SK-N-SH treated with all-trans-retinoic acid at 6 μM for 48 hours (cell line): ENCODE results near the gene RHCG.

ENCODE experiments used
- ATAC-seq: fragments of 200-7000 bp; cut with Tn5 transposase; 3 replicates; pipeline ENCODE4 v1.9.1; 2020; ENCODE audit warnings: mild to moderate bottlenecking, moderate library complexity
- ARNTL ChIP-seq: fragments of 450-650 bp; formaldehyde crosslinking; IDR thresholded peaks from 2 replicates; pipeline ENCODE4 v1.5.0; 2020; ENCODE audit warnings: low read depth, mild to moderate bottlenecking, moderate library complexity, borderline replicate concordance
- BACH2 ChIP-seq: fragments of 250-450 bp; sonication (Bioruptor Pico); IDR thresholded peaks from 2 replicates; pipeline ENCODE4 v1.9.0; 2021; ENCODE audit warnings: mild to moderate bottlenecking, borderline replicate concordance
- CREB5 ChIP-seq: fragments of 250-450 bp; sonication (Bioruptor Pico); IDR thresholded peaks from 2 replicates; pipeline ENCODE4 v1.5.1; 2020; ENCODE audit warnings: low read depth, mild to moderate bottlenecking, moderate library complexity
- CSDC2 ChIP-seq: fragments of 250-450 bp; sonication (Bioruptor Pico); IDR thresholded peaks from 2 replicates; pipeline ENCODE4 v1.5.0; 2020; ENCODE audit warnings: mild to moderate bottlenecking, moderate library complexity
- ESRRG ChIP-seq: fragments of 250-450 bp; sonication (Bioruptor Pico); IDR thresholded peaks from 2 replicates; pipeline ENCODE4 v1.6.1; 2021; ENCODE audit warnings: mild to moderate bottlenecking
- GLIS3 ChIP-seq: fragments of 250-450 bp; sonication (Bioruptor Pico); IDR thresholded peaks from 2 replicates; pipeline ENCODE4 v1.5.0; 2020; ENCODE audit warnings: mild to moderate bottlenecking, moderate library complexity
- ISL1 ChIP-seq: fragments of 250-450 bp; sonication (Bioruptor Pico); IDR thresholded peaks from 2 replicates; pipeline ENCODE4 v2.1.2; 2022; ENCODE audit warnings: mild to moderate bottlenecking, moderate library complexity
- OSR1 ChIP-seq: fragments of 250-450 bp; sonication (Bioruptor Pico); IDR thresholded peaks from 2 replicates; pipeline ENCODE4 v1.8.0; 2022; ENCODE audit warnings: moderate library complexity, mild to moderate bottlenecking, inconsistent platforms
- PATZ1 ChIP-seq: fragments of 250-450 bp; sonication (Bioruptor Pico); IDR thresholded peaks from 2 replicates; pipeline ENCODE4 v1.8.0; 2020; ENCODE audit warnings: mild to moderate bottlenecking, moderate library complexity, borderline replicate concordance
- POU6F1 ChIP-seq: fragments of 250-450 bp; sonication (Bioruptor Pico); IDR thresholded peaks from 2 replicates; pipeline ENCODE4 v1.8.0; 2021; ENCODE audit warnings: low read depth, mild to moderate bottlenecking, moderate library complexity, borderline replicate concordance
- PPARA ChIP-seq: fragments of 250-450 bp; sonication (Bioruptor Pico); IDR thresholded peaks from 2 replicates; pipeline ENCODE4 v1.5.0; 2020; ENCODE audit warnings: mild to moderate bottlenecking, borderline replicate concordance
- RARB ChIP-seq: fragments of 250-450 bp; sonication (Bioruptor Pico); IDR thresholded peaks from 2 replicates; pipeline ENCODE4 v1.8.0; 2021; ENCODE audit warnings: mild to moderate bottlenecking, moderate library complexity
- SNAI2 ChIP-seq: fragments of 250-450 bp; sonication (Bioruptor Pico); IDR thresholded peaks from 2 replicates; pipeline ENCODE4 v1.5.0; 2020; ENCODE audit warnings: mild to moderate bottlenecking, moderate library complexity
- TCF4 ChIP-seq: fragments of 250-450 bp; sonication (Bioruptor Pico); IDR thresholded peaks from 2 replicates; pipeline ENCODE4 v1.8.0; 2021; ENCODE audit warnings: mild to moderate bottlenecking, moderate library complexity, borderline replicate concordance
- TOX ChIP-seq: fragments of 250-450 bp; sonication (Bioruptor Pico); IDR thresholded peaks from 2 replicates; pipeline ENCODE4 v1.8.0; 2021; ENCODE audit warnings: mild to moderate bottlenecking, moderate library complexity, borderline replicate concordance
- TSHZ2 ChIP-seq: fragments of 250-450 bp; sonication (Bioruptor Pico); IDR thresholded peaks from 2 replicates; pipeline ENCODE4 v1.5.0; 2020; ENCODE audit warnings: mild to moderate bottlenecking, moderate library complexity
- ZFP3 ChIP-seq: fragments of 250-450 bp; sonication (Bioruptor Pico); IDR thresholded peaks from 2 replicates; pipeline ENCODE4 v1.5.0; 2020; ENCODE audit warnings: mild to moderate bottlenecking, moderate library complexity
- ZFP30 ChIP-seq: fragments of 450-650 bp; formaldehyde crosslinking; IDR thresholded peaks from 2 replicates; pipeline ENCODE4 v1.5.0; 2022; ENCODE audit warnings: mild to moderate bottlenecking, moderate library complexity
- ZNF565 ChIP-seq: fragments of 450-650 bp; formaldehyde crosslinking; conservative IDR thresholded peaks from 2 replicates; pipeline ENCODE4 v1.5.0; 2020; ENCODE audit warnings: low read depth, mild to moderate bottlenecking, moderate library complexity
- ZNF70 ChIP-seq: fragments of 450-650 bp; formaldehyde crosslinking; IDR thresholded peaks from 2 replicates; pipeline ENCODE4 v1.5.0; 2020; ENCODE audit warnings: mild to moderate bottlenecking, moderate library complexity
- ZNF8 ChIP-seq: fragments of 450-650 bp; formaldehyde crosslinking; IDR thresholded peaks from 2 replicates; pipeline ENCODE4 v1.5.0; 2020; ENCODE audit warnings: mild to moderate bottlenecking, moderate library complexity

The RHCG gene

GRCh38 chr15:89499156-89499555 is 2.8 kb upstream of the RHCG start (continued):
- TF ChIP-seq TSHZ2 (CRISPR knock-in tag) (no peak), RARB (CRISPR knock-in tag) (no peak), ZFP3 (no peak), GLIS3 (CRISPR knock-in tag) (no peak)
- TF ChIP-seq, all 23 proteins: peak for 0

- ATAC-seq: peak; percentile 10; the same call in 1 of the 3 replicates
- no peak for TF ChIP-seq ZFP3
- TF ChIP-seq ARNTL (CRISPR knock-in tag): no peak
- TF ChIP-seq PATZ1 (CRISPR knock-in tag): no peak
- TF ChIP-seq ZNF8 (CRISPR knock-in tag): no peak
- no peak for TF ChIP-seq TOX (CRISPR knock-in tag)
- no peak for TF ChIP-seq ESRRG (CRISPR knock-in tag)
- no peak for TF ChIP-seq TCF4 (CRISPR knock-in tag)
- no peak for TF ChIP-seq PPARA (CRISPR knock-in tag)
- no peak for TF ChIP-seq POU6F1 (CRISPR knock-in tag)
- no peak for TF ChIP-seq GLIS3 (CRISPR knock-in tag)
- no peak for TF ChIP-seq TSHZ2 (CRISPR knock-in tag)
- TF ChIP-seq CSDC2 (CRISPR knock-in tag): no peak
- TF ChIP-seq ISL1 (CRISPR knock-in tag): no peak
- TF ChIP-seq SNAI2 (CRISPR knock-in tag): no peak
- no peak for TF ChIP-seq OSR1 (CRISPR knock-in tag)
- TF ChIP-seq ZNF565 (CRISPR knock-in tag): no peak
- TF ChIP-seq CREB5 (CRISPR knock-in tag): no peak
- no peak for TF ChIP-seq BACH2
- no peak for TF ChIP-seq ZFP30 (CRISPR knock-in tag)
- TF ChIP-seq ZNF70 (CRISPR knock-in tag): no peak
These were observed 2.2 kb upstream of the RHCG start for GRCh38 chr15:89498574-89498906.

- no peak for ATAC-seq
- no peak for TF ChIP-seq CSDC2 (CRISPR knock-in tag)
- TF ChIP-seq ARNTL (CRISPR knock-in tag): no peak
- no peak for TF ChIP-seq ESRRG (CRISPR knock-in tag)
- TF ChIP-seq BACH2: no peak
- TF ChIP-seq CREB5 (CRISPR knock-in tag): no peak
- no peak for TF ChIP-seq PPARA (CRISPR knock-in tag)
These were observed 848 bp upstream of the RHCG start for GRCh38 chr15:89497231-89497630.
